Thoracic aorta (tissue), 2 donors: ENCODE results near the gene MICAL3. TPM values are rescaled to one million over a fixed set of nuclear protein-coding genes. Genes with fewer than 3 reads are reported as not detected.
A peak's percentile ranks its signal among the peaks of the same experiment; 100 is the strongest.

Source experiments
- ATAC-seq: fragments of 150-250 bp; one replicate; pipeline ENCODE4 v1.8.0; 2017; ENCODE audit warnings: low read depth; ENCODE audit not compliant: insufficient number of reproducible peaks, low FRiP score
- DNase-seq: peaks from one replicate; pipeline ENCODE4 v3.0.0-alpha.2; 2020; ENCODE audit warnings: low spot score
- H3K27ac ChIP-seq, 2 donors: fragments of 200-600 bp; sonication (generic); 1 replicate in 1 of 2; 2 replicates in 1 of 2; pipeline ENCODE4 v1.5.1; 2016; ENCODE audit warnings: mild to moderate bottlenecking in 2 of 2, moderate library complexity in 2 of 2
- H3K27me3 ChIP-seq: fragments of 200-600 bp; sonication (generic); replicated peaks from 2 replicates; pipeline ENCODE4 v1.6.0; 2016; ENCODE audit warnings: mild to moderate bottlenecking; ENCODE audit not compliant: insufficient read depth
- H3K36me3 ChIP-seq: fragments of 200-600 bp; sonication (generic); one replicate; pipeline ENCODE4 v1.5.1; 2016
- H3K4me1 ChIP-seq, 2 donors: fragments of 200-600 bp; sonication (generic); 1 replicate in 1 of 2; 2 replicates in 1 of 2; pipeline versions ENCODE4 v1.5.1 to v1.6.0; 2016; ENCODE audit warnings: low read depth in 2 of 2, mild to moderate bottlenecking in 1 of 2; ENCODE audit not compliant: control insufficient read depth in 1 of 2
- H3K4me3 ChIP-seq: fragments of 200-600 bp; sonication (generic); 2 replicates; pipeline ENCODE4 v1.5.1; 2016; ENCODE audit warnings: mild to moderate bottlenecking
- H3K9me3 ChIP-seq: fragments of 200-600 bp; sonication (generic); 2 replicates; pipeline ENCODE4 v1.5.1; 2016
- total RNA-seq, 2 donors: library from RNA; depleted of rRNA; stranded (reverse); fragments of >200 nt; gene quantifications; one replicate each; pipeline versions ENCODE4 v1.1.0 to v1.2.3, GENCODE V29; 2016
- TF ChIP-seq, protein P1 (sequence below): fragments of 200-600 bp; sonication (generic); IDR thresholded peaks from one replicate; pipeline ENCODE4 v1.5.1; 2019; ENCODE audit warnings: antibody characterized with exemption

Gene MICAL3
- total RNA-seq, 2 donors from 2014 or later = 45.2 to 78.0 TPM

GRCh38 chr22:17972385-17973191 is 51.8 kb downstream of the MICAL3 start:
- ATAC-seq = no peak
- no peaks in the 10 kb centered on the region for H3K9me3 ChIP-seq
- TF ChIP-seq, protein P1, sequence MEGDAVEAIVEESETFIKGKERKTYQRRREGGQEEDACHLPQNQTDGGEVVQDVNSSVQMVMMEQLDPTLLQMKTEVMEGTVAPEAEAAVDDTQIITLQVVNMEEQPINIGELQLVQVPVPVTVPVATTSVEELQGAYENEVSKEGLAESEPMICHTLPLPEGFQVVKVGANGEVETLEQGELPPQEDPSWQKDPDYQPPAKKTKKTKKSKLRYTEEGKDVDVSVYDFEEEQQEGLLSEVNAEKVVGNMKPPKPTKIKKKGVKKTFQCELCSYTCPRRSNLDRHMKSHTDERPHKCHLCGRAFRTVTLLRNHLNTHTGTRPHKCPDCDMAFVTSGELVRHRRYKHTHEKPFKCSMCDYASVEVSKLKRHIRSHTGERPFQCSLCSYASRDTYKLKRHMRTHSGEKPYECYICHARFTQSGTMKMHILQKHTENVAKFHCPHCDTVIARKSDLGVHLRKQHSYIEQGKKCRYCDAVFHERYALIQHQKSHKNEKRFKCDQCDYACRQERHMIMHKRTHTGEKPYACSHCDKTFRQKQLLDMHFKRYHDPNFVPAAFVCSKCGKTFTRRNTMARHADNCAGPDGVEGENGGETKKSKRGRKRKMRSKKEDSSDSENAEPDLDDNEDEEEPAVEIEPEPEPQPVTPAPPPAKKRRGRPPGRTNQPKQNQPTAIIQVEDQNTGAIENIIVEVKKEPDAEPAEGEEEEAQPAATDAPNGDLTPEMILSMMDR = no peak
- H3K36me3 ChIP-seq = no peaks in the 10 kb centered on the region
- H3K27me3 ChIP-seq = no peaks in the 10 kb centered on the region
- peak overlapping the region; percentile 31 to 47 for H3K27ac ChIP-seq
- H3K4me3 ChIP-seq = no peak overlapping the region
- no peak for DNase-seq
- H3K4me1 ChIP-seq = peaks cover 26 to 69% of the 10 kb centered on the region in 2 donors

GRCh38 chr22:17971711-17972110 is 52.6 kb downstream of the MICAL3 start:
- Histone ChIP-seq H3K4me3 (no peak overlapping the region), H3K36me3 (no peaks in the 10 kb centered on the region), H3K4me1 (peaks cover 26 to 69% of the 10 kb centered on the region in 2 donors), H3K27ac (peak overlapping the region in 1 of 2 donors; percentile 47), H3K27me3 (no peaks in the 10 kb centered on the region), H3K9me3 (no peaks in the 10 kb centered on the region)
- TF ChIP-seq, protein P1 = no peak
- DNase-seq = no peak
- no peak for ATAC-seq

DNA sequence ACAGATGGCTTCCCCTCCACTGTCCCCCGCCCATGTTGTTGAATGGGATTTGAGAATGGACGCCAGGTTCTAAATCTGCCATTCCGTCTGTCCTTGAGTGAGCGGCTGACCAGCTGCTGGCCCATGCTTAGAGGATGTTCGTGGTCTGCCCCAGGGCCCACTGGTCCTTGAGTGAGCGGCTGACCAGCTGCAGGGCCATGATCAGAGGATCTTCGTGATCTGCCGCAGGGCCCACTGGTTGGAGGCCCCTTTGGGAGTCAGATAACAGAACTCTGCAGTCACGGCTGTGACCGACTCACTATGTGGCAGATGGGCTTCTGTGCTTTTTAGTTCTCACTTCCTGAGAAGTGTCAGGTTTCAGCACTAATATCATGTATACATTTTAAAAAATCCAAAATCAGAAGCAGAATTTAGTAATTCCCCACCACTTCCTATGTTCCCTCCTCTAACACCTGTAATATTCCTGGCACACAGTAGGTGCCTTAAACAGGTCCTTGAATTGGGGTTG is 54.1 kb downstream of the MICAL3 start:
- DNase-seq = no peak
- no peak overlapping the region for H3K4me3 ChIP-seq
- no peaks in the 10 kb centered on the region for H3K27me3 ChIP-seq
- H3K36me3 ChIP-seq = no peaks in the 10 kb centered on the region
- peaks cover 20 to 61% of the 10 kb centered on the region in 2 donors for H3K4me1 ChIP-seq
- TF ChIP-seq, protein P1 = no peak
- peak overlapping the region in 1 of 2 donors; percentile 38 for H3K27ac ChIP-seq
- ATAC-seq = no peak
- H3K9me3 ChIP-seq = no peaks in the 10 kb centered on the region

DNA sequence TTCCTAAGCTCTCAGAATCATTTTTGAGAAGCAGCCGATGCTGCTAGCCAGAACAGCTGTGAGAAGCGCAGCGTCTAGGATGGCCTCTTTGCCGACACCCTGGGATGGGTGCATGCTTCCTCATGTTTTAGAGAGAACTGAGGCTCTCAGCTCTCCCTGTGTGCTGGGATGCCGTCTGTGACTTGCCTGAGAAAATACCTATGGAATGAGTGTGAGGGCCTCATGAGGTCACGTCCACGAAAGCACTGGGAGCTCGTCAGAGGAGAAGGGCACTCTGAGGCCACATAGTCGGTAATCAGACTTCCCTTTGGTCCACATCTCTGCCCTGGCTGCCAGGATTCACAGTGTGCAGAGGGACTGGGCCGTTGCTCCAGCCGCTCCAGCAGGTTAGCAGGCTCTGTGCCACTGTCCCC is 54.7 kb downstream of the MICAL3 start:
- H3K4me3 ChIP-seq = no peak overlapping the region
- ATAC-seq (peak; percentile 56), DNase-seq (peak; percentile 21)
- H3K36me3 ChIP-seq = no peaks in the 10 kb centered on the region
- TF ChIP-seq, protein P1 = no peak
- no peaks in the 10 kb centered on the region for H3K9me3 ChIP-seq
- H3K27ac ChIP-seq = peak overlapping the region; percentile 38
- peaks cover 20 to 61% of the 10 kb centered on the region in 2 donors for H3K4me1 ChIP-seq
- H3K27me3 ChIP-seq = no peaks in the 10 kb centered on the region

GRCh38 chr22:17968126-17968525 is 56.2 kb downstream of the MICAL3 start:
- TF ChIP-seq, protein P1 = no peak
- no peaks in the 10 kb centered on the region for H3K27me3 ChIP-seq
- no peak overlapping the region for H3K4me3 ChIP-seq
- DNase-seq (no peak), ATAC-seq (no peak)
- H3K27ac ChIP-seq = no peak overlapping the region
- H3K4me1 ChIP-seq = peaks cover 18 to 61% of the 10 kb centered on the region in 2 donors
- no peaks in the 10 kb centered on the region for H3K36me3 ChIP-seq
- H3K9me3 ChIP-seq = no peaks in the 10 kb centered on the region
